ENCODE measurements around the gene BRCC3. TPM values are rescaled to one million over a fixed set of nuclear protein-coding genes. Genes with fewer than 3 reads are reported as not detected.
"Not testable (repeated sequence)": the region's sequence is repeated elsewhere in the genome, so short reads cannot be mapped to it uniquely, and the experiment has no call there.

The BRCC3 gene
- polyA plus RNA-seq, 1 donor (not counting 4 experiments of a cell fraction or from before 2014, with no cell fraction given), result 24.8 TPM

GRCh38 chrX:155143959-155144548 lies 72.7 kb downstream of the BRCC3 start:
- H3K4me2 ChIP-seq (ENCODE audit: control insufficient read depth, extremely low read depth, insufficient read depth, low read depth, low read length), result no peak overlapping the region
- DNase-seq (ENCODE audit: low read depth, low spot score), result no peak
- H3K27ac ChIP-seq (ENCODE audit: control insufficient read depth, insufficient read depth, low read length), result no peak overlapping the region
- H3K9ac ChIP-seq (ENCODE audit: control insufficient read depth, extremely low read depth, insufficient read depth, low read length), result no peak overlapping the region
- no peaks in the 10 kb centered on the region for H3K9me3 ChIP-seq (ENCODE audit: control insufficient read depth, low read depth, low read length)
- H3K79me2 ChIP-seq (ENCODE audit: control insufficient read depth, insufficient read depth, low read length), result no peaks in the 10 kb centered on the region
- dilution Hi-C loops (cut with MboI; ENCODE audit: extremely low pct_ligation_motif_present, low sequenced_read_pairs), result no loop called here
- H3K4me3 ChIP-seq (ENCODE audit: control insufficient read depth in 2 of 3, extremely low read depth in 1 of 3, insufficient read depth in 2 of 3, low read depth in 1 of 3, low read length in 3 of 3), result no peak overlapping the region
- FAIRE-seq, result no peak
- no peaks in the 10 kb centered on the region for H3K27me3 ChIP-seq (ENCODE audit: control insufficient read depth, extremely low read depth, insufficient read depth, low read length)
- H4K20me1 ChIP-seq (ENCODE audit: control insufficient read depth, extremely low read depth, insufficient read depth, low read length), result no peaks in the 10 kb centered on the region
- no peak for TF ChIP-seq EZH2 (IDR thresholded peaks at IDR 0.05; ENCODE audit: low read length)
- TF ChIP-seq, protein P1, sequence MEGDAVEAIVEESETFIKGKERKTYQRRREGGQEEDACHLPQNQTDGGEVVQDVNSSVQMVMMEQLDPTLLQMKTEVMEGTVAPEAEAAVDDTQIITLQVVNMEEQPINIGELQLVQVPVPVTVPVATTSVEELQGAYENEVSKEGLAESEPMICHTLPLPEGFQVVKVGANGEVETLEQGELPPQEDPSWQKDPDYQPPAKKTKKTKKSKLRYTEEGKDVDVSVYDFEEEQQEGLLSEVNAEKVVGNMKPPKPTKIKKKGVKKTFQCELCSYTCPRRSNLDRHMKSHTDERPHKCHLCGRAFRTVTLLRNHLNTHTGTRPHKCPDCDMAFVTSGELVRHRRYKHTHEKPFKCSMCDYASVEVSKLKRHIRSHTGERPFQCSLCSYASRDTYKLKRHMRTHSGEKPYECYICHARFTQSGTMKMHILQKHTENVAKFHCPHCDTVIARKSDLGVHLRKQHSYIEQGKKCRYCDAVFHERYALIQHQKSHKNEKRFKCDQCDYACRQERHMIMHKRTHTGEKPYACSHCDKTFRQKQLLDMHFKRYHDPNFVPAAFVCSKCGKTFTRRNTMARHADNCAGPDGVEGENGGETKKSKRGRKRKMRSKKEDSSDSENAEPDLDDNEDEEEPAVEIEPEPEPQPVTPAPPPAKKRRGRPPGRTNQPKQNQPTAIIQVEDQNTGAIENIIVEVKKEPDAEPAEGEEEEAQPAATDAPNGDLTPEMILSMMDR (optimal IDR thresholded peaks at IDR 0.05 in 1 of 3, IDR thresholded peaks at IDR 0.05 in 1 of 3, conservative IDR thresholded peaks at IDR 0.05 in 1 of 3; ENCODE audit: extremely low read depth in 1 of 3, insufficient read depth in 2 of 3, low read length in 3 of 3), result no peak
- no peaks in the 10 kb centered on the region for H3K4me1 ChIP-seq (ENCODE audit: control insufficient read depth, extremely low read depth, insufficient read depth, low read length)
- no peaks in the 10 kb centered on the region for H3K9me1 ChIP-seq (ENCODE audit: control insufficient read depth, extremely low read depth, insufficient read depth, low read length)
- H2AFZ ChIP-seq (ENCODE audit: control insufficient read depth, low read length), result no peak overlapping the region
- no peaks in the 10 kb centered on the region for H3K36me3 ChIP-seq (ENCODE audit: control insufficient read depth in 2 of 2, extremely low read depth in 1 of 2, insufficient read depth in 2 of 2, low read length in 2 of 2)

GRCh38 chrX:155144926-155145325 lies 73.6 kb downstream of the BRCC3 start:
- H3K36me3 ChIP-seq (ENCODE audit: control insufficient read depth in 2 of 2, extremely low read depth in 1 of 2, insufficient read depth in 2 of 2, low read length in 2 of 2), result no peaks in the 10 kb centered on the region
- no peak for TF ChIP-seq EZH2 (IDR thresholded peaks at IDR 0.05; ENCODE audit: low read length)
- TF ChIP-seq, protein P1 (optimal IDR thresholded peaks at IDR 0.05 in 1 of 3, IDR thresholded peaks at IDR 0.05 in 1 of 3, conservative IDR thresholded peaks at IDR 0.05 in 1 of 3; ENCODE audit: extremely low read depth in 1 of 3, insufficient read depth in 2 of 3, low read length in 3 of 3), result no peak
- FAIRE-seq, result no peak
- no peak for DNase-seq (ENCODE audit: low read depth, low spot score)
- no peaks in the 10 kb centered on the region for H4K20me1 ChIP-seq (ENCODE audit: control insufficient read depth, extremely low read depth, insufficient read depth, low read length)
- H3K4me1 ChIP-seq (ENCODE audit: control insufficient read depth, extremely low read depth, insufficient read depth, low read length), result no peaks in the 10 kb centered on the region
- H3K9ac ChIP-seq (ENCODE audit: control insufficient read depth, extremely low read depth, insufficient read depth, low read length), result no peak overlapping the region
- H3K9me1 ChIP-seq (ENCODE audit: control insufficient read depth, extremely low read depth, insufficient read depth, low read length), result no peaks in the 10 kb centered on the region
- H3K79me2 ChIP-seq (ENCODE audit: control insufficient read depth, insufficient read depth, low read length), result no peaks in the 10 kb centered on the region
- H2AFZ ChIP-seq (ENCODE audit: control insufficient read depth, low read length), result no peak overlapping the region
- H3K4me3 ChIP-seq (ENCODE audit: control insufficient read depth in 2 of 3, extremely low read depth in 1 of 3, insufficient read depth in 2 of 3, low read depth in 1 of 3, low read length in 3 of 3), result no peak overlapping the region
- H3K27ac ChIP-seq (ENCODE audit: control insufficient read depth, insufficient read depth, low read length), result no peak overlapping the region
- H3K9me3 ChIP-seq (ENCODE audit: control insufficient read depth, low read depth, low read length), result no peaks in the 10 kb centered on the region
- dilution Hi-C loops (cut with MboI; ENCODE audit: extremely low pct_ligation_motif_present, low sequenced_read_pairs), result no loop called here
- H3K4me2 ChIP-seq (ENCODE audit: control insufficient read depth, extremely low read depth, insufficient read depth, low read depth, low read length), result no peak overlapping the region
- no peaks in the 10 kb centered on the region for H3K27me3 ChIP-seq (ENCODE audit: control insufficient read depth, extremely low read depth, insufficient read depth, low read length)

- H3K9me3 ChIP-seq (ENCODE audit: control insufficient read depth, low read depth, low read length); DNase-seq (ENCODE audit: low read depth, low spot score); FAIRE-seq; H3K36me3 ChIP-seq (ENCODE audit: control insufficient read depth in 2 of 2, extremely low read depth in 1 of 2, insufficient read depth in 2 of 2, low read length in 2 of 2); H3K4me2 ChIP-seq (ENCODE audit: control insufficient read depth, extremely low read depth, insufficient read depth, low read depth, low read length); H3K79me2 ChIP-seq (ENCODE audit: control insufficient read depth, insufficient read depth, low read length); H2AFZ ChIP-seq (ENCODE audit: control insufficient read depth, low read length); H3K9ac ChIP-seq (ENCODE audit: control insufficient read depth, extremely low read depth, insufficient read depth, low read length); H3K9me1 ChIP-seq (ENCODE audit: control insufficient read depth, extremely low read depth, insufficient read depth, low read length); H3K4me3 ChIP-seq (ENCODE audit: control insufficient read depth in 2 of 3, extremely low read depth in 1 of 3, insufficient read depth in 2 of 3, low read depth in 1 of 3, low read length in 3 of 3); dilution Hi-C loops (cut with MboI; ENCODE audit: extremely low pct_ligation_motif_present, low sequenced_read_pairs); H3K27me3 ChIP-seq (ENCODE audit: control insufficient read depth, extremely low read depth, insufficient read depth, low read length); H4K20me1 ChIP-seq (ENCODE audit: control insufficient read depth, extremely low read depth, insufficient read depth, low read length); H3K4me1 ChIP-seq (ENCODE audit: control insufficient read depth, extremely low read depth, insufficient read depth, low read length); H3K27ac ChIP-seq (ENCODE audit: control insufficient read depth, insufficient read depth, low read length): not testable (repeated sequence)
Measured at GRCh38 chrX:155147612-155148011, 76.3 kb downstream of the BRCC3 start.

DNA sequence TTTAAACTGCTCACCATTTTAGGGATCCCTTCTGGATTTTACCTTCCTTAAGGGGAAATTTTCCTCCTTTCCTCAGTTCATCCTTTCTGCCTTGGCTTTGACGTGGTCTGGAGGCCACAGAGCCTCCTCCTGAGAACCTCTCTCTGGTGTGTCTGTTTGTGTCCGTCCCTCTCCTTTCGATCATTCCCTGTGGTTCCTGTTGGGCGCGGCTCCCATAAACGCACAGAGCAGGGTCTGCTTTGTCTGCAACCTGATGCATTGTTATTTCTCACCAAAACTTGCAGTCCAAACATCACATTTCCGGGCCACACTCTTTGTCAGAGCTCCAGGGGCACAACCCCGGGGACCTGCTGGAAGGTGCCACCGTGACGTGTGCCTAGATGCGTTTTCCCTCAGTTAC lies 76.9 kb downstream of the BRCC3 start:
- H3K27ac ChIP-seq (ENCODE audit: control insufficient read depth, insufficient read depth, low read length); DNase-seq (ENCODE audit: low read depth, low spot score); H3K9ac ChIP-seq (ENCODE audit: control insufficient read depth, extremely low read depth, insufficient read depth, low read length); H3K9me1 ChIP-seq (ENCODE audit: control insufficient read depth, extremely low read depth, insufficient read depth, low read length); H2AFZ ChIP-seq (ENCODE audit: control insufficient read depth, low read length); H3K9me3 ChIP-seq (ENCODE audit: control insufficient read depth, low read depth, low read length); H3K4me1 ChIP-seq (ENCODE audit: control insufficient read depth, extremely low read depth, insufficient read depth, low read length); FAIRE-seq; H3K36me3 ChIP-seq (ENCODE audit: control insufficient read depth in 2 of 2, extremely low read depth in 1 of 2, insufficient read depth in 2 of 2, low read length in 2 of 2); H3K79me2 ChIP-seq (ENCODE audit: control insufficient read depth, insufficient read depth, low read length); H3K4me2 ChIP-seq (ENCODE audit: control insufficient read depth, extremely low read depth, insufficient read depth, low read depth, low read length); H3K27me3 ChIP-seq (ENCODE audit: control insufficient read depth, extremely low read depth, insufficient read depth, low read length); dilution Hi-C loops (cut with MboI; ENCODE audit: extremely low pct_ligation_motif_present, low sequenced_read_pairs); H3K4me3 ChIP-seq (ENCODE audit: control insufficient read depth in 2 of 3, extremely low read depth in 1 of 3, insufficient read depth in 2 of 3, low read depth in 1 of 3, low read length in 3 of 3); H4K20me1 ChIP-seq (ENCODE audit: control insufficient read depth, extremely low read depth, insufficient read depth, low read length): not testable (repeated sequence)
